ENCODE data around the gene MMP23B.

MMP23B gene

GRCh38 chr1:1615256-1616044, 16.5 kb upstream of the MMP23B start, which contains the start of gene MIB2:
MIB2 (plus strand) TSS chr1:1615500; CDS start chr1:1623453, 7,953 bp downstream.
- H3K36me3 ChIP-seq = peaks cover 0 to 28% (median 4%) of the 10 kb centered on the region in 3 donors
- peaks cover 5 to 40% (median 33%) of the 10 kb centered on the region in 4 donors for H3K4me1 ChIP-seq
- peak within 1 kb of the TSS; percentile 99 to 100 for H3K4me3 ChIP-seq
- intact Hi-C loops (cut with DNase I; ENCODE audit: low total_unique reads) = loop anchor here (2.0 kb wide), 1 partner anchor 41 kb away; the partner anchor contains the start of gene SSU72
- H3K9me3 ChIP-seq = no peaks in the 10 kb centered on the region
- peak; percentile 91 to 96 for DNase-seq
- TF ChIP-seq CTCF (IDR thresholded peaks at IDR 0.05) = no peak
- H3K27me3 ChIP-seq = no peaks in the 10 kb centered on the region
- H3K27ac ChIP-seq = peak within 1 kb of the TSS; percentile 100

GRCh38 chr1:1616045-1616790, 15.8 kb upstream of the MMP23B start:
- H3K4me1 ChIP-seq = peaks cover 5 to 40% (median 33%) of the 10 kb centered on the region in 4 donors
- intact Hi-C loops (cut with DNase I; ENCODE audit: low total_unique reads) = no loop called here
- TF ChIP-seq CTCF (IDR thresholded peaks at IDR 0.05) = no peak
- peaks cover 0 to 36% (median 4%) of the 10 kb centered on the region in 3 donors for H3K36me3 ChIP-seq
- H3K4me3 ChIP-seq = peak overlapping the region; percentile 99 to 100
- DNase-seq = no peak
- H3K27ac ChIP-seq = peak overlapping the region; percentile 100
- no peaks in the 10 kb centered on the region for H3K9me3 ChIP-seq
- H3K27me3 ChIP-seq = no peaks in the 10 kb centered on the region

DNA sequence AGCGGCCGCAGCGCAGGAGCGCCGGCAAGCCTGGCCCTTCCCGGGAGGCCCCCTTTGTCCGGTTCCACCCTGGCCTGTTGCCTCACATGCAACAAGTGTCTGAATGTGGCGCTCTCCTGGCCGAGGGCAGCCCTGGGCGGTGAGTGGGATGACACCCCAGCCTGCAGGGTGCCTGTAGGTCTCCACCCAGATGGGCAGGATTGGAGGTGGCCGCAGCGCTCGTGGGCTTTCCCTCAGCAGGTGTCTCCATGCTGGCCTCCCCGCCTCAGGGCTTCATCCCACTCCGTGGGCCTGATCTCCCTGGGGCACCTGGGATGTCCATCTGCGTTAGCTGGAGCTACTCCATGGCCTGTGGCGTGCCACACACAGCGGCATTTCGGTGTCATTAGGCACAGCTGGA, 15.1 kb upstream of the MMP23B start:
- no peak for TF ChIP-seq CTCF (IDR thresholded peaks at IDR 0.05)
- Histone ChIP-seq H3K4me3 (peak overlapping the region; percentile 99 to 100), H3K9me3 (no peaks in the 10 kb centered on the region), H3K27ac (peak overlapping the region in 1 of 2 donors; percentile 100), H3K27me3 (no peaks in the 10 kb centered on the region), H3K36me3 (peaks cover 0 to 42% (median 4%) of the 10 kb centered on the region in 3 donors), H3K4me1 (peaks cover 5 to 40% (median 31%) of the 10 kb centered on the region in 4 donors)
- intact Hi-C loops (cut with DNase I; ENCODE audit: low total_unique reads) = no loop called here
- DNase-seq = no peak

- intact Hi-C loops (cut with DNase I; ENCODE audit: low total_unique reads) = no loop called here
- DNase-seq = no peak
- no peaks in the 10 kb centered on the region for H3K9me3 ChIP-seq
- TF ChIP-seq CTCF (IDR thresholded peaks at IDR 0.05) = no peak
- peaks cover 5 to 40% (median 31%) of the 10 kb centered on the region in 4 donors for H3K4me1 ChIP-seq
- H3K36me3 ChIP-seq = peaks cover 0 to 46% (median 4%) of the 10 kb centered on the region in 3 donors
- H3K27me3 ChIP-seq = no peaks in the 10 kb centered on the region
- no peak overlapping the region for H3K4me3 ChIP-seq
- no peak overlapping the region for H3K27ac ChIP-seq
These were observed 14.5 kb upstream of the MMP23B start for GRCh38 chr1:1617516-1617915.

DNA sequence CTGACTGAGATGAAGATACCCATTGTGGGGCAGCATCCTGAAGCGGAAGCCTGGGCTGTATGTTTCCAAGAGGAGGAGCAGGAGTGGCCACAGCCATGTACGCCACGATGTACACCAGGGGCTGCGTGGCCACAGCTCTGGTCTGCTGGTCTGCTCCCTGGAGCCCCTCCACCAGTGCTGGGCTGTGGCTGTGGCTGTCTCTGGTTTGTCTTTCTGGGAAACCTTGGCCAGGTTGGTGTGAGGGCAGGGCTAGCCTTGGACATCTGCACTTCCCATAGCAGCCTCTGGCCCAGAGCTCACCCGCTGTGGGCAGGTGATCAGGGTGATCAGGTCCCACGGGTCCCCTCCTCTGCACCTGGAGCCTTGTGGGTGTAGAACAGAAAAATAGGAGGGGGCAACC, 14.0 kb upstream of the MMP23B start:
- H3K27ac ChIP-seq = no peak overlapping the region
- H3K9me3 ChIP-seq = no peaks in the 10 kb centered on the region
- H3K36me3 ChIP-seq = peaks cover 0 to 50% (median 4%) of the 10 kb centered on the region in 3 donors
- H3K27me3 ChIP-seq = no peaks in the 10 kb centered on the region
- H3K4me3 ChIP-seq = no peak overlapping the region
- no peak for DNase-seq
- intact Hi-C loops (cut with DNase I; ENCODE audit: low total_unique reads) = no loop called here
- TF ChIP-seq CTCF (IDR thresholded peaks at IDR 0.05) = no peak
- H3K4me1 ChIP-seq = peaks cover 5 to 40% (median 31%) of the 10 kb centered on the region in 4 donors

Measured in tibial artery (tissue), 4 donors.